Stimulated activated CD4-positive, alpha-beta T cell treated with anti-CD3 and anti-CD28 coated beads, Interleukin-2, amount 100 ng/mL, for 4 hours (primary cell): Measurements from ENCODE around the gene BIN1.
"Not testable (repeated sequence)": the region's sequence is repeated elsewhere in the genome, so short reads cannot be mapped to it uniquely, and the experiment has no call there.

Experiments used
- DNase-seq: peaks from one replicate; pipeline ENCODE4 v3.0.0-alpha.2; 2020; ENCODE audit warnings: low read depth

Gene BIN1

GRCh38 chr2:127134235-127134634 is 27.3 kb upstream of the BIN1 start:
- DNase-seq, result no peak

DNA sequence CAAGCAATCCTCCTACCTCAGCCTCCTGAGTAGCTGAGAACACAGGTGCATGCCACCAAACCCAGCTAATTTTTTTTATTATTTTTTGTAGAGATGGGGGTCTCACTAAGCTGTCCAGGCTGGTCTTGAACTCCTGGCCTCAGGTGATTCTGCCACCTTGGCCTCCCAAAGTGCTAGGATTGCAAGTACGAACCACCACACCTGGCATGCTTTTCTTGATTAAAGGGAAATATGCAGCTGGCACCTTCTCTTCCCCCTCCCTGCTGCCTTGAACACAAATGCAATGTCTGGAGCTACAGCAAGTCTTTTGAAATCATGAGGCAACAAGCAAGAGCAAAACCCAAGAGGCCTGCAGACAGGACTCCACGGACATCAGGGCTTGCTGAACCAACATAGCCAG is 26.8 kb upstream of the BIN1 start:
- DNase-seq, result no peak

DNA sequence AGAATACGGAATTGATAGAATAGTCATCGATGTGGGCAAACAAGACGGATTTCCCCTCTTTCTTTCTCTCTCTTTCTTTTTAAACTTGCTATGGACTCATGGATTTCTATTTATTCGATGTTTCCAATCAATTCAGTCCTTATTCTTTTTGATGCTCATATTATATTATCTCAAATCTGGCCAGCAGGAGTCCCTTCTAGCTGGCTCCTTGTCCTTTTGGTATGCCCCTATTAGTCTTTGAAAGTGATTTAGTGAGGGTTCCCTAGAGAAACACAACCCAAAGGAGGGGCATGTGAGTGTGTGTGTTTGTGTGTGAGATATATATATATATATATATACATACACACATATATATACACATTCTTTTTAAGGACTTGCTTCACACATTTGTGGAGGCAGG is 23.5 kb upstream of the BIN1 start:
- no peak for DNase-seq

GRCh38 chr2:127129937-127130336 is 23.0 kb upstream of the BIN1 start:
- no peak for DNase-seq

DNA sequence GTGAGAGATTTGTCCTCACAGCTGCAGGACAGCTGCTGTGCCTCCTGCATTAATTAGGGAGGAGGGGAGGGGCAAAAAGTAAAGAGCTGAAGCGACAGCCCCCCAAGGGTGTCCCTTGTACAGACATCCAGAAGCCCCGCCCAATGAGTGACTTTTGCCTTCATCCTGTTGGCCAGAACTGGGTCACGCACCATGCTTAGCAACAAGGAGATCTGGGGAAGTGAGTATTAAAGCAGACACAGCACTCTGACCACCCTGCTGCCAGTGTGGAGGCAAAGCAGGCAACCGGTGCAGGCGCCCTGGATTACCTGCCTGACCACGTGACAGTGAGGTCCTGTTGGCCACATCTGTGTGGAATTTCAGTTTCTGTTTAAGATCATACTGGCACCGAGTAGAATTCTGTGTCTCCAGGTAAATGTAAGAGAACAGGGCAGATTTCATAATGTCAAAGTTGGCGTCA is 21.5 kb upstream of the BIN1 start:
- DNase-seq, result no peak

DNA sequence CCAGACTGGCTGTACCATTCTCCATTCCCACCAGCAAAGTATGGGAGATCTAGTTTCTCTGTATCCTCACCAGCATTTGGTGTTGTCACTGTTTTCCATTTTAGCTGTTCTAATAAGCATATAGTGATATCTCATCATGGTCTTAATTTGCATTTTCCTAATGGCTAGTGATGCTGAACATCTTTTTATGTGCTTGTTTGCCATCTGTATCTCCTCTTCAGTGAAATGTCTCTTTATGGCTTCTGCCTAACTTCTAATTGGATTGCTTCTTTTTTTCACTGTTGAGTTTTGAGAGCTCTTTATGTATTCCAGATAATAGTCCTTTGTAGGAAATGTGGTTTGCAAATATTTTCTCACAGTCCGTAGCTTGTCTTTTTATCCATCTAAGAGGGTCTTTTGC is 18.9 kb upstream of the BIN1 start:
- DNase-seq, result no peak

- no peak for DNase-seq
Measured at GRCh38 chr2:127124426-127124825, 17.5 kb upstream of the BIN1 start.

- no peak for DNase-seq
Measured at GRCh38 chr2:127122361-127123027, 15.5 kb upstream of the BIN1 start.

GRCh38 chr2:127121776-127122176 is 14.8 kb upstream of the BIN1 start:
- no peak for DNase-seq

DNA sequence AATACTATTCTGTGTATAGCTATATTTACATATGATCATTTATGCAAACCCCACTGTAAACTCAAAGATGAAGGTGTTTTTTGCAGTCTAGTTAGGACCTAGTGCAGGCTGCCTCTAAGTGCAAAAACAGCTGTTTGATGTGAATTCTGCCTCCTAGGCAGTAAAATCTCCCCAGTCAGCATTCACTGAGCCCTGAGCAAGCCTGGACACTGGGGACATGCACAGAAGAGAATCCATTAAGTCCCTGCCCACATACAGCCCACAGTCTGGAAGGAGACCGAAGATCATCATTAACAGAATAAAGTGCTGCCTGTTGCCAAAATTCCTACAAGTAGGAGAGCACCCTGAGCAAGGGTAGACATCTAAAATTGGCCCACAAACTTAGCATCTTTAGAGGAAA is 14.4 kb upstream of the BIN1 start:
- DNase-seq, result no peak

- DNase-seq, result not testable (repeated sequence)
Measured at GRCh38 chr2:127120408-127120807, 13.5 kb upstream of the BIN1 start.

DNA sequence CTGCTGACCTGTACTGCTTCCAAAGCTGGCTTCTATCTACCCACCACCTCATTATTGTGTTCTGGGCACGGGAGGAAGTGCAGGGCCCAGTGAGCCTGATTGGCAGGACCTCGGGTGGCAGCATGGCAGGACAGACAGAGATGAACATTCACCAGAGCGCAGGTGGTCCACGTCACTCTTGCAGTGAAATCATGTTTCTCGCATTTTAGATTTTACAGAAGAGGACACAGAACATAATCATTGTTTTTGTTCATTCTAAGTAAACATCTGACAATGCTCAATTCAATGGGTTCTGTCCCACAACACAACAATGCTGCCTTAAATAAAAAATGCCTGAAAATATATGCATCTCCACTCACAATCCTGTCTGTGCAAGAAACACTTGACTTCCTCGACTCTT is 11.5 kb upstream of the BIN1 start:
- DNase-seq, result no peak

GRCh38 chr2:127118038-127118437 is 11.1 kb upstream of the BIN1 start:
- no peak for DNase-seq

DNA sequence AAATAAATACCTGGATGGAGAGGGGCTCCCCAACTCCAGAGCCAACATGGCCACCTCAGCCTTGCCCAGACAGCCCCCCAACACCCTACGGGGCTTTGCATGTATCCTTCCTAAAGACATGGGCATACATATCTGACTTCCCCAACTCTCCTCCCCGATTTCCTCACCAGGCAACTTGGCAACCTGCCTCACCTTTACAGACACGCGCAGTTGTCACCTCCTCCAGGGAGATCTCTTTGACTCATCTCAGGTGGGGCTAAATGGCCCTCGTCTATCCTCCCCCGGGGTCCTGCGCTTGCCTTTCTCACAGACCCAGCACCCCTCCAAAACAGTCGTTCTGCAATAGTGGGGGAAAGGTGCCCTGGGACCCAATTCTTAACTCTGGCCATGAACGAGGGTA is 10.6 kb upstream of the BIN1 start:
- no peak for DNase-seq

DNA sequence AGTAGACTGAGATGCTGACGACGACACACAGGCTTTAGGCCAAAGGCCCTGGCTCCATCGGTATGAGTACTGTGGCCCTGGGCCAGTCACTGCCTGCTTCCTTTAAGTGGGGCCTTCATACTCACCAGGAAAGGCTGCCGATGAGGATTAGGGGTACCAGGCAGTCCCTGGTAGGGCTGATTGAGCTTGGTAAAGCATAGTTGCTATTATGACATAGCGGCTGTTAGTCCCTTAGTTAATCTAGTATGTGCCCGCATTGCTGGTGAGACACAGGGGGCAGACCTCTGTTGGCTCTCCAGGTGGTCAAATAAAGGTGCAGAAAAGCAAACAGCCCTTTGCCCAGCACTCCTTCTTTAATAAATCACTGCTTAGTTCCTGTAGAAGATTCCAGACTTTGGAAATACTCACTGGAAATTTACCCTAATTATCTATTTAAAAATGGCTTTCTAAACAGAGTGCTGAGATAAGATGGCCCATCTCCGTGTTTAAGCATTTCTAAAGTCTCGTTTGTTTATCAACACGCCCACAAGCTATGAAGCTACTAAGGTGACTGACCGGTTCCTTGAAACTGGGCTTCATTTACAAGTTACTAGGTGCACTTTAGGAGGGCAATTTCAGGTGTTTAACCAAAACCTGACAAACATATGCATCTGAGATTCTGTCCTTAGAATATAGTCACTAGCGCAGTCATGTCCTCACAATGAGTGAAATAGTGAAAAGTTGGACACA is 8.7 kb upstream of the BIN1 start:
- DNase-seq, result no peak

DNA sequence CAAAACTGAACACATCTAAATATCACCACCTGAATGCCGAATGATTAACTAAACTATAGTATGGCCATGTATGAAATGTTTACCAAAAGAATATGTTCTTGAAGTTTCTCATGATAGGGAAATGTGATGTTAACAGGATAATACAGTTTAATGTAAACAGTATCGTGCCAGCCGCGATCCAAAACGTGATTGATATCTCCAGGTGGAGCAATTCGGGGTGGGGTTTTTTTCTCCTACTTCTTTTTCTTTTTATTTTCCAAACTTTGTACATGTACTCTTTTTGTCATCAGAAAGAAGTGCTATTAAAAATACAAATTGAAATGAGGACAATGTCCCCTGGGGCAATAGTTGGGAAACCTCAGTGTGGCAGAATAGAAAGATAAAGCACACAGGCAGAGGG is 4.0 kb upstream of the BIN1 start:
- DNase-seq, result no peak

GRCh38 chr2:127108090-127108523 is 1.2 kb upstream of the BIN1 start:
- no peak for DNase-seq

DNA sequence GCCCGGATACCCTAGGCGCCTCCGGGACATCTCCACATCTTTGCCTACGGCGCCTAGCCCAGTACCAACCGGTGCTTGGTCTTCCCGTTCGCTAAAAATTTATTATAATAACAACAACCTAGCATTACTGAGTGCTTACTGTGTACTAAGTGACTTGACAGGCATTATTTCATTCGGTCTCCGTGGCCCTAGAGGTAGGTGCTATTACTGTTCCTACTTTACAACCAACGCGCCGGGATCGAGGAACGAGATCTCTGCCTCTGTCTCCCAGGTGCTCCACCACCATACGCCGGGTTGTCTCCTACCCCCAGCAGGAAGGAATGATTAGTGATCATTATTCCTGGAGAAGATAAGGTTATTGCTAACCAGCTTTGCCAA is 657 bp upstream of the BIN1 start:
- DNase-seq, result no peak

DNA sequence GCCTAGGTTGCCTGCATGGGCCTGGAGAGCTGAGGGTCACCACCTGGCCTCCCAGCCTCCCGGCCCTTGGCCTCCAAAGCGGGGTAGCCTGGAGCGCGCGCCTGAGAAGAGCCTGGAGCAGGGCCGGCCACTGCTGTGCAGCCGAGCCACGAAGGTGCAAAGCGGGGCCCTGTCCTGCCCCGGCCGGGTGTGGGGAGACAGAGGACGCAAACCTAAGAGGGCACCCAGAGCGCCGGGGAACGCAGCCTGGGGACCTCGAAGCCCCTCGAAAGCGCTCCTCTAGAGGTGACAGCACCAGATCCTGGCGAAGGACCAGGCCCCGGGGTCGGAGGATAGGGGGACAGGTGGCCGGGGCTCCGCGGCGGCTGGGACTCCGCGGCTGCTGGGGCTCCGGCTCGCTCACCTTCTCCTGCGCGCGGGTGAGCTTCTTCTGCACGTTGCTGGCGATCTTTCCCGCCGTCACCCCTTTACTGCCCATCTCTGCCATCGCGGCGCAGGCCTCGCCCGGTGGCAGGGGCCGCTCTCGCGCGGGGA is 430 bp downstream of the BIN1 start:
- no peak for DNase-seq

DNA sequence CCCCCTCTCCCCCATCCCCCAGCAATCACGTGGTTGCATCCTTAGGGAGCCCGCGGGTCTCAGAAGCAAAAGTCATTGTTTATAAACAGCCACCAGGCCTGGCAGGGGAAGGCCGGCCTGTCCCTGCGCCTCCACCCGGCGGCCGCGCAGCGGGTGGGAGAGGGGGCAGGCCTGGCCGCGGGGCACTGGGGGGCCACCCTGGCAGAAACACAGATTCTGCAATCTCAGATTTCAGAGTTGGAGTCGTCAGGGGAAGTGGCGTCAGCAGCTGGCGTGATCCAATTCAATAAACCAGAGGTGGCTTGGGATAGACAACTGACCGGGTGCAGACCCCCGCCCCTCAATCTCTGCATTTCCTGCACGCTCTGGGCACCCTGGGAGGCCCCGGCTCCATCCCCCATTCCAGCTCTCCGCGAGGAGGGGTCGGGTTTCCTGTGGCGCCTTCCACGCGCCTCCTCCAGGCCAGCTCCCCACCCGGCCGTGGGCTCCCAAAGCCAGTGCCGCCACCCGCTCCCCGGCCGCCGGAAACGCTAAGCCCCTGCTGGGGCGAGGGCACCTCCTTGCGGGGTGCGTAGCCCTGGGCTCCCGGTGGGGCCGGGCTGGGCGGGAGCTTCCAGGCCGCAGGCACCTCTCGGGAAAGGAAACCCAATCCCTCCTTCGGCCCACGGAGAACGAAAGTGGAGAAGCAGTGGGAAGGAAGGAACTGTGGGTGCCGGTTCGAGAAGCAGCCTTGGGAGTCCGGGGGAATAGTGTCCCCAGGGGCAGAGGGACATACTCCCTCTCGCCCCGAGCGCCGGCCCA is 1.1 kb downstream of the BIN1 start:
- no peak for DNase-seq

GRCh38 chr2:127104881-127105655 is 1.9 kb downstream of the BIN1 start:
- no peak for DNase-seq

GRCh38 chr2:127104166-127104660 is 2.7 kb downstream of the BIN1 start:
- DNase-seq, result no peak
